Left ventricle myocardium superior (tissue), 1 donor: ENCODE data around the gene SMCR8. TPM values are rescaled to one million over a fixed set of nuclear protein-coding genes. Genes with fewer than 3 reads are reported as not detected.
"Not testable (repeated sequence)": the region's sequence is repeated elsewhere in the genome, so short reads cannot be mapped to it uniquely, and the experiment has no call there.

ENCODE experiments used
- ATAC-seq: fragments of 200-7000 bp; cut with Tn5 transposase; one replicate; pipeline ENCODE4 v1.9.1; 2020; ENCODE audit warnings: mild to moderate bottlenecking, moderate library complexity
- DNase-seq: peaks from one replicate; pipeline ENCODE4 v3.0.0-alpha.2; 2020
- intact Hi-C: fragments of 100-400 bp; cut with micrococcal nuclease; formaldehyde crosslinking; loops from one replicate; pipeline ENCODE4 v1.11.0; 2022
- long read RNA-seq: library from polyadenylated mRNA; unstranded; transcript quantifications from one replicate; pipeline ENCODE4 v2.0.0, GENCODE V29; 2021
- total RNA-seq: library from RNA; stranded (reverse); fragmentation: NEBNext Ultra II Directional; extraction: Animal tissue kit (Norgen Biotek cat#: 25700); gene quantifications from one replicate; pipeline ENCODE4 v1.2.1, GENCODE V29; 2021
- donor health status: DM: no; HTN: yes; CAD: no; lungs with severe emphysema.

The SMCR8 gene, protein sequence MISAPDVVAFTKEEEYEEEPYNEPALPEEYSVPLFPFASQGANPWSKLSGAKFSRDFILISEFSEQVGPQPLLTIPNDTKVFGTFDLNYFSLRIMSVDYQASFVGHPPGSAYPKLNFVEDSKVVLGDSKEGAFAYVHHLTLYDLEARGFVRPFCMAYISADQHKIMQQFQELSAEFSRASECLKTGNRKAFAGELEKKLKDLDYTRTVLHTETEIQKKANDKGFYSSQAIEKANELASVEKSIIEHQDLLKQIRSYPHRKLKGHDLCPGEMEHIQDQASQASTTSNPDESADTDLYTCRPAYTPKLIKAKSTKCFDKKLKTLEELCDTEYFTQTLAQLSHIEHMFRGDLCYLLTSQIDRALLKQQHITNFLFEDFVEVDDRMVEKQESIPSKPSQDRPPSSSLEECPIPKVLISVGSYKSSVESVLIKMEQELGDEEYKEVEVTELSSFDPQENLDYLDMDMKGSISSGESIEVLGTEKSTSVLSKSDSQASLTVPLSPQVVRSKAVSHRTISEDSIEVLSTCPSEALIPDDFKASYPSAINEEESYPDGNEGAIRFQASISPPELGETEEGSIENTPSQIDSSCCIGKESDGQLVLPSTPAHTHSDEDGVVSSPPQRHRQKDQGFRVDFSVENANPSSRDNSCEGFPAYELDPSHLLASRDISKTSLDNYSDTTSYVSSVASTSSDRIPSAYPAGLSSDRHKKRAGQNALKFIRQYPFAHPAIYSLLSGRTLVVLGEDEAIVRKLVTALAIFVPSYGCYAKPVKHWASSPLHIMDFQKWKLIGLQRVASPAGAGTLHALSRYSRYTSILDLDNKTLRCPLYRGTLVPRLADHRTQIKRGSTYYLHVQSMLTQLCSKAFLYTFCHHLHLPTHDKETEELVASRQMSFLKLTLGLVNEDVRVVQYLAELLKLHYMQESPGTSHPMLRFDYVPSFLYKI
- total RNA-seq, result 13.1 TPM
- long read RNA-seq, partial matches to known transcripts, result 0 of 2 reads
- long read RNA-seq, other reads (novel, unspliced or antisense), result 2 of 2 reads

DNA sequence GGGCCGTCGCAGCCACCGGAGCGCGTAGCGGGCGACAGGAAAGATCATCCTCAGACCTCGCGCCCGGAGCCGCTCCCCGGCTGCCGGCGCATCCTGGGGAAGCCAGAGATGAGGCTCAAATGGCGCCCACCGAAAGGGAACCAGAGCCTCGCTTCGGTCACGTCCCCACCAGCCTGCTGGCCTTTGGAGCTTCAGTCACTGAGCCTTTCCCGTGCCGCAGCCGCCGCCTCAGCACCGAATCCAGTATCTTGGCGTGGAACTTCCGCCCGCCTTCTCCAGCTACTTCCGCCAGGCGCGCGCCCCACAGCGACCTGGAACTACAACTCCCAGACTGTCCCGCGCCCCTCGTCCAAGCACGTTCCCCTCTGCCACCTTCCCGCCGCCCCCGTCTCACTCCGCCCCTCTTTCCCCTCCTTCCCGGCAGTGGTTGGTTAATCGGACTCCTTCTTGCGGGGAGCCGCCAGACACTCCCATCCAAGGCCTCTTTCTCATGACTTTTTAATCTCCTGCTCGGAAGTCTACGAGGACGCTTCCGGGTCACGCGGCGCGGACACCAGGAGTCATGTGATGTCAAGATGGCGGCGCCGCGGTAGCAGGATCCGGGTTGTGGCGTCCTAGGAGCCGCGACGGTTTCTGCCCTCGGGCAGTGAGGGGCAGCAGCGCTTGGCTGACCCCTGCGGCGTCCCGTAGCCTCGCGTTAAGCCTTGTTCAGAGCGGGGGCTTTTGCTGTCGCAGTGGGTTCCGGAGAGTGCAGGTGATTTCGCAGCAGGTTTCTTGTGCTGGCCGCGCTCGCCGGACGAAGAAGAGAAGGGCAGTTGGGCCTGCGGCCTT, at the start of gene SMCR8, which contains the start of gene TOP3A:
SMCR8 (plus strand) TSS at position 563 of the 831 bp plus-strand sequence. CDS start 497 bp downstream, outside the sequence.
TOP3A (minus strand) TSS at position 264 of the 831 bp plus-strand sequence; CDS start at position 48, 216 bp downstream.
- intact Hi-C loops, result loop anchor here (5.0 kb wide), 1 partner anchor 98 kb away; no protein-coding TSS in a partner anchor
- ATAC-seq (peak; percentile 98), DNase-seq (peak; percentile 98)

DNA sequence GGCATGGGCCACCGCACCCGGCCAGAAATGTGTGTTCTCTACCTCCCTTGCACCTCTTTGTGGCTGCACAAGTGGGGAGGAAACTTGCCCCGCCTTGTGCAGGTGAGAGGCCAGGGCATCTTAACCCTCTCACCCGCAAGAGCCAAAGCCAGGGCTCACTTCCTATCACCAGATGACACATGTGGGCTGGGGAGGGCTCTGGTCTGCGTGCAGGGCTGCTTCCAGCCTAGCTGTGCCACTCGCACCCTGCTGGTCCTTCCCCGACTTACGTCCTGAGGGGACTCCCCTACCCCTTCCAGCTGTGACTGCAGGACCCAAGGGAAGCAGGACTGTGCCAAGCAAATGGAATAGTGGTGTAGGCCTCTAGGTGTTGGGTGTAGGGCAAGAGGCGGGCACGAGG, 47.7 kb upstream of the SMCR8 start:
- ATAC-seq, result no peak
- intact Hi-C loops, result no loop called here
- no peak for DNase-seq

DNA sequence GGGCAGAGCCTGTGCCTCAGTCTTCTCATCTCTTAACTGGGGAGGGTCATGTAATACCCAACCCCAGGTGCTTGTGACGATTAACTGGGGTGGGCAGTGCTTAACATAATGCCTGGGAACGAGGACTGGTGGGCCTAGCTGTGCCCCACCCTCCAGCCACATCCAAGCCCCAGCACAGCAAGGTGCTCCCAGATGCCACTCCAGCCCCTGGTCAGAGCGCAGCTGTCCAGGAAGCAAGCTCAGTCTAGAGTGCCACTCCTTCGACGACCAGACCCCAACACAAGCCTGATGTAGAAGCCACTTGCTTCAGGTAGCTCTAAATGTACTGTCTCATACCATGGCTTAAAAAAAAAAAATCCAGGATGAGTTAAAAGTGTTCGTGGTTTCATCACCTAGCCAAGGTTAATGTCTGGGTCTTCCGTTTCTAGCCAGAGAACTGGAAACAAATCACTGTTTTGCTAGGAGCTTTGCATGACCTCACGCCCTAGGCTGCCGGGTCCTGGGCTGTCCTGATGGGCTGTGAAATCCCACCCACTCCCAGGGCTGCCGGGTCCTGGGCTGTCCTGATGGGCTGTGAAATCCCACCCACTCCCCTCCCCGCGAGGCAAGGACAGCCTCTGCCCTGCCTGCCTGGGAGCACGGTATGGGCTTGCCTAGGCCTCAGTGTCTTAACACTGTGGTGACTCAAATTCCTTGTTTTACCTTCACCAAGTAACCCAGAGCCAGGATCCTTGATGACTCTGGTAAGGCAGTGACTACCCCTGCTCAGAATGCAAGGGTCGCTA, 47.0 kb upstream of the SMCR8 start:
- intact Hi-C loops, result no loop called here
- ATAC-seq (peak; percentile 18), DNase-seq (no peak)

DNA sequence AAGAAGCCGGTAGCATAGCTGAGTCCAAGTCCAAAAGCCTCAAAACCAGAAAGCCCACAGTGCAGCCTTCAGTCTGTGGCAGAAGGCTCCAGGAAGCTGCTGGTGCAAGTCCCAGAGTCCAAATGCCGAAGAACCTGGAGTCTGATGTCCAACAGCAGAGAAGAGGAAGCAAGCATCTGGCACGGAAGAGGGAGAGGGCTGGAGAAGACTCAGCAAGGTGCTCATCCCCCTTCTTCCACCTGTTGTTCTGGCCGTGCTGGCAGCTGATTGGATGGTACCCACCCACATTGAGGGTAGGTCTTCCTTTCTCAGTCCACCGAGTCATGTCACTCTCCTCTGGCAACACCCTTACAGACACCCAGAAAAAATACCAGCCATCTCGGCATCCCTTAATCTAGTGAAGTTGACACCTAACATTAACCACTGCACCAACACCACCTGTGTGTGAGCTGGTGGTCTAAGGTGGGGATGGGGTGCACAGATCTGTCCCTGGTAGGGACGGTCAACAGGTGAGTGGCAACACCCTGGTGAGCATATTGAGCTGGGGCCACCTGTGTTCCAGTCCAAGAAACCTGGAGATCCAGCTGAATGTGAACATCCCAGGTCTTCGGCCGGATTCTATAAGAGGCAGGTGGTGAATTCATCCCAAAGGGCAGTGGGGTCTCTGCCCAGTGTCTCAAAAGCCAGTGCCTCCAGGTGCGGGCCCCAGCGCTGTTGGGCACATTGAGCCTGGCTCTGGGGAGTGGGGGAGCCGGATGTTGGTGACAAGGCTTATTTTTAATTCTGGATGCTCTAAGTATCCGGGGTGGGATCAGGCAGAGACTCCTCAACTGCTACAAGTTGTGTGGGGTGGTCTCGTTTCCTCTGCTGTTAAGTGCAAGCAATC, 44.8 kb upstream of the SMCR8 start:
- no peak for DNase-seq
- intact Hi-C loops, result no loop called here
- no peak for ATAC-seq

DNA sequence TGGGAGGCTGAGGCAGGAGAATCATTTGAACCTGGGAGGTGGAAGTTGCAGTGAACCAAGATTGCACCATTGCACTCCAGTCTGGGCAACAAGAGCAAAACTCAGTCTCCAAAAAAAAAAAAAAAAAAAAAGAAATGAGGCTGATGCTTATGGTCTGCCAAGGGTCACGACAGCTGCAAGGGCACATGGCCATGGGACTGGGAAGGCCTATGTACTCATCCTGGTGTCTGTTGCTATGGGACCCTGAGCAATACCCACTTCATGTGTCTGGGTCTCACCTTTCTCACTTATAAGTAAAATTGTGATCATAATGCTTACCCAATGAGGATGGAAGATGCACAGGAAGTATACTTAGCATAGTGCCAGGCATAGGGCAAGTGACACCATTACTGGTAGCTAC, 38.0 kb upstream of the SMCR8 start:
- ATAC-seq (no peak), DNase-seq (no peak)
- intact Hi-C loops, result no loop called here

DNA sequence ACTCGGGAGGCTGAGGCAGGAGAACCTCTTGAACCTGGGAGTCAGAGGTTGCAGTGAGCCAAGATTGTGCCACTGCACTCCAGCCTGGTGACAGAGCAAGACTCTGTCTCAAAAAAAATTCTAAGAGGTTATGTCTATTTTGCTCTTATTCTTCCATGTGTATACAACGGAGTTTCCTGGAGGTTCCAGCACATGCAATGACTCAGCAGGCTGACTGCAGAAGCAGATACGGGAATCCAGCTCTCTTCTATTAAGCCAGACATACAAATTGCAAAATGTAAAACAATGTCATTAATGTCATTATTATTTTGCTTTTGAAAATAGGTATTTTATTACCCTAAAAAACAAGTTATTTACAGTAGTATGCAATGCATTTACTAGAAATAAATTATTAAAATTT, 36.2 kb upstream of the SMCR8 start:
- intact Hi-C loops, result no loop called here
- no peak for DNase-seq
- no peak for ATAC-seq

DNA sequence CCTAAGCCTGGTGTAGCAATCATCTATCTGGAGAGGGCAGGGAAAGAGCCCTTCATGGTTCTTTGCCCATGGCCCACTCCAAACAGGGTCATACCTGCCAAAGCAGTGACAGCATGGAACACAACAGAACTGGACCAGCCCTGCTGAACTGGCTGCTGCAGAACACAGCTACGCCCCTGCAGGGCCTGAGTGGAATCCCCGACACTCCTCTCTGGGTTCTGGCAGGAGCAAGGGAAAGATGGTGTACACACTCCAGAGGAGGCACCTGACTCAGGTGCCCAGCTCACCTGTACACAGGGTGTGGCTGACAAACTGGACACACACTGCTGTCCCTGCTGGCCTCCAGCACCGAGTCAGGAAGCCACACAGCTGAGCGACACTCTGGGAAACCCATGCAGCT, 34.8 kb upstream of the SMCR8 start:
- ATAC-seq, result peak; percentile 11
- intact Hi-C loops, result no loop called here
- no peak for DNase-seq

DNA sequence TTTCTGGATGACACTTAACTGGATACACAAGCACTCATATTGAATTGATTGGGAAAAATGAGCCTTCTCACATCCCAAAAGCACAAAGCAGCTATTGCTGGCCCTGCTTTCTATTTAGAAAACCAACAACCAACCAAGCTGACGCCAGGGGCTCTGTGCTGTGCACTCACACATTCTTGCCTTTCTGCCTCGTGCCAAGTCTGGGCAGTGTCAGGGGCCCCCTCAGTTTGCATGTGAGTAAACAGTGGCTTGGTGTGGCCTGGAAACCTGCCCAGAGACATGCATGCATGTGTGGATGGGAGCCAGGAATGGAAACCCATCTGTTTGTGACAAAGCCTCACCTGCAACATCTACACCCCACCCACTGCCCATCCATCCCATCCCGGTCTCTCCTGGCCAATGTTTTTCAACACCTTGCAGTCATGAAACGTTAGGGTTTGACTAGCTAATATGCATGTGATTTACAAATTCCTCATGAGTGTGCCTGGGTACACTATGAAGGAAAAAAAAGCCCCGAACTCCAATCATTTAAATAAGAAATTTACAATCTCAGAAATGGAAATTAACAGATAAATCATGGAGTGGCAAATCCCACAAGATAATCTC, 34.2 kb upstream of the SMCR8 start:
- DNase-seq (no peak), ATAC-seq (peak; percentile 17)
- intact Hi-C loops, result no loop called here

DNA sequence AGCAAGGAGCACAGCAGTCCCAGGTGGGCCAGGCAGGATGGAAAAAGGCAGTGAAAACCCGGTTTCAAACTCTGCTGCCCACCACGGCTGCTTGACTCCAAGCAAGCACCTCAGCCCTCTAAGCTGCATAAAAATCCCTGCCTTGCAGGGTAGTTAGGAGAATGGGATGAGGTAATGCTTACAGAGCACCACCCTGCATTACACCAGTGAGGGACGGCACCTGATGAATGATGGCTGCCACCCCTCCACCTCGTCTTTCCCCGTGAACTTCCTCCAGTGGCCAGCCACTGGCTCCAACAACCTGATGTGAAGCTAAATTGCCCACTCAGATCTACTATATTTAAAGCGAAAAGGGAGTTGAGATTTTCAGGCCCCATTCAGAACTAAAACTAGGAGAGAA, 33.3 kb upstream of the SMCR8 start:
- intact Hi-C loops, result no loop called here
- DNase-seq (no peak), ATAC-seq (no peak)

DNA sequence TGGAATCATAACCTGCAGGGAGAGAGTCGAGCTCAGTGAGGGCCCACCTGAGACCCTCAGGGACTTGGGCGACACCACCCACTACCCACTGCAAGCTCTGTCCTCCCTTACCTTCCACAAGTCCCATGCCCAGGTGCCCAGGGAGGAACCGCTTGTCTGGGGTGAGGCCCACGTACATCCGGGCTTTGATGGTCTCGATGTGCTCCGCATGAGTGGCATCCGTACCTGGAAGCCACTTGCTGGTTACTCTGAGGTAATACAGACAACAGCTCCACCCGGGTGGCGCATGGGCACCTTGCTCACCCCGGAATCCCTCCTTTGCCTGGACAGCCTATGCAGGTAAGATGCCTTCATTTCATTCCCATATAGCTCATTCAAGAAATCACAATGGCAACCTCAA, 29.8 kb upstream of the SMCR8 start:
- no peak for ATAC-seq
- DNase-seq, result no peak
- intact Hi-C loops, result no loop called here

DNA sequence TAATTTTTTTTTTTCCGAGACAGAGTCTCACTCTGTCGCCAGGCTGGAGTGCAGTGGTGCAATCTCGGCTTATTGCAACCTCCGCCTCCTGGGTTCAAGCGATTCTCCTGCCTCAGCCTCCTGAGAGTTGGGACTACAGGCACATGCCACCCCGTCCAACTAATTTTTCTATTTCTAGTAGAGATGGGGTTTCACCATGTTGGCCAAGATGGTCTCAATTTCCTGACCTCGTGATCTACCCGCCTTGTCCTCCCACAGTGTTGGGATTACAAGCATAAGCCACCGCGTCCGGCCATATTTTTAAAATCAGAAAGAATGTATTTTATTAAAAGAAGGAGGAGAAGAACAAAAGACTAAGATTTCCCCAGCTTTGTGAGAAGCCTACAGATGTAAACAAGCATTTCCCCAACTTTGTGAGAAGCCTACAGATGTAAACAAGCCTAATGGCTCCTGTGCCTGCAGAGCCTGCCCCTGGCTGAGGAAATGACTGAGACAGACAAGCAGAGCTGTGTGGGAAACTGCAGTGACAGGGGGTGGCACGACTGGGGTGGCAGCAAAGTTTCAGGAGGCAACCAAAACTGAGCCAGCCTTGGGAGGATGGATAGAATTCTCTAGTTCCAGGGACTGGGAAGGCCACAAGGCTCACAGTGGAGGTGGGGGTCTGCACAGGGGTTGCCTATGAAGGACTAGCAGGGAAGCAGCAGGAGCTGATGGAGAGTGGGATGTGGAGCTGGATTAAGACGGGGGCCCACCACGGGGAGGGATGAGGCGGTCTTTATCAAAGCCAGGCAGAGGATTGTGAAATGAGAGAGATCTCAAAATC, 23.2 kb upstream of the SMCR8 start:
- ATAC-seq (no peak), DNase-seq (no peak)
- intact Hi-C loops, result no loop called here

DNA sequence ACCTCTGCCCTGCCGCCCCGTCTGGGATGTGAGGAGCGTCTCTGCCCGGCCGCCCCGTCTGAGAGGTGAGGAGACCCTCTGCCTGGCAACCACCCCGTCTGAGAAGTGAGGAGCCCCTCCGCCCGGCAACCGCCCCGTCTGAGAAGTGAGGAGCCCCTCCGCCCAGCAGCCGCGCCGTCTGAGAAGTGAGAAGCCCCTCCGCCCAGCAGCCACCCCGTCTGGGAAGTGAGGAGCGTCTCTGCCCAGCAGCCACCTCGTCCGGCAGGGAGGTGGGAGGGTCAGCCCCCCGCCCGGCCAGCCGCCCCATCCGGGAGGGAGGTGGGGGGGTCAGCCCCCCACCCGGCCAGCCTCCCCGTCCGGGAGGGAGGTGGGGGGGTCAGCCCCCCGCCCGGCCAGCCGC, 17.0 kb upstream of the SMCR8 start:
- intact Hi-C loops, DNase-seq, ATAC-seq: not testable (repeated sequence)

DNA sequence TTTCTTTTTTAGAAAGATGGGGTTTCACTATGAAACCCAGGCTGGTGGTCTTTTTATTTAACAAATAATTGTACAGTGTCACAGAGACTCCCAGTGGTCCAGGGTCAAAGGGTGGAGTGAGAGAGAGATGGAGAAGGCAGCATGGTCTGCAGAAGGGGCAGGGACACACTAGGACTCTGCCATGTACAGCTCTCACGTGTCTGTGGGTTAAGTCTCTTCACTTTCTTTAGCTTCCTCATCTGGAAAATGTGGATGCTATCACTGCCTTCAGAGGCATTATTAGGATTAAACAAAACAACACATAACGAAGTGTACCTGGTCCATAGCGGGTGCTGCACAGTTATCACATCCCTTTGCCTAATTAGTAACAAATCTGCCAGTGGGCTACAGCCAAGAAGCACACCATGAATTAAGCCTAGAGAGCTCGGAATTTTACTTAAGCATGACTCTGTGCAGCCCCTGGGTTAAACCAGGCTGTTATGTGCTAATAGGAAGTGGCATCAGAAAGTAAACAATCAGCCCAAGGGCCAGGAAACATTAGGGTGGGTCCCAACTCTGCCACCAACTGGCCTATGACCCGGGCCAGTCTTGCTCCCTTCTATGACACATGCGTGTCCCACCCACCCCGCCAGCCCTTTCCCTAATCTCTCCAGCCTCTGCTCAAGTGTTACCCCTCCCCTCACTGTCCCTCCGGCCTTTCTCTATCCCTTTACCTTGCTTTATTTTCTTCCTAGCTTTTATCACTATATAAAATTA, 14.2 kb upstream of the SMCR8 start:
- intact Hi-C loops, result no loop called here
- peak; percentile 48 for ATAC-seq
- DNase-seq, result no peak

DNA sequence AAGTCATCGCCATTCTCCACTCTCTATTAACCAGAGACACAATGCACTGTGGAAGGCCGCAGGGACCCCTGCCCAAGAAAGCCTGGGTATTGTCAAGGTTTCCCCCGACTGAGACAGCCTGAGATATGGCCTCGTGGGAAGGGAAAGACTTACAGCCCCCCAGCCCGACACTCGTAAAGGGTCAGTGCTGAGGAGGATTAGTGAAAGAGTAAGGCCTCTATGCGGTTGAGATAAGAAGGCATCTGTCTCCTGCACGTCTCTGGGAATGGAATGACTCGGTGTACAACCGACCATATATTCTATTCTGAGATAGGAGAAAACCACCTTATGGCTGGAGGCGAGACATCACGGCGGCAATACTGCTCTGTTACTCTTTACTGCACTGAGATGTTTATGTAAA, 11.9 kb upstream of the SMCR8 start:
- DNase-seq, intact Hi-C loops, ATAC-seq: not testable (repeated sequence)

DNA sequence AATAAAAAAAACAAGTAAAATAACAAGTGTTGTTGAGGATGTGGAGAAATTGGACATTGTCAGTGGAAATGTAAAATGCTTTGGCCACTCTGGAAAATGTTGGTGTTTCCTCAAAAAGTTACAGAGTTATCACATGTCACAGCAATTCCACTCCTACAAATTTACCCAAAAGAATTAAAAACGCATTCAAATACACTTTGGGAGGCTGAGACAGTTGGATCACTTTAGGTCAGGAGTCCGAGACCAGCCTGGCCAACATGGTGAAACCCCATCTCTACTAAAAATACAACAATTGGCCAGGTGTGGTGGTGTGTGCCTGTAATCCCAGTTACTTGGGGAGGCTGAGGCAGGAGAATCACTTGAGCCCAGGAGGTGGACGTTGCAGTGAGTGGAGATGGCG, 5.9 kb upstream of the SMCR8 start:
- intact Hi-C loops, result no loop called here
- no peak for ATAC-seq
- no peak for DNase-seq
